HG02840 (cell line): ENCODE data around the gene ACCSL.
A peak's percentile ranks its signal among the peaks of the same experiment; 100 is the strongest.

Source experiments
- ATAC-seq: cut with Tn5 transposase; IDR thresholded peaks from one replicate; pipeline ENCODE4 v1.9.1; 2021; ENCODE audit warnings: mild to moderate bottlenecking, moderate library complexity, moderate number of reproducible peaks; ENCODE audit not compliant: unreplicated experiment, low FRiP score

Gene ACCSL

GRCh38 chr11:44094260-44094868 is 46.6 kb downstream of the ACCSL start:
- ATAC-seq: no peak

- peak; percentile 94 for ATAC-seq
Measured at GRCh38 chr11:44095506-44096359, 48.0 kb downstream of the ACCSL start, which contains the start of gene EXT2. TSS of gene EXT2 (plus strand) at chr11:44095678. CDS start at chr11:44107713, 12,035 bp downstream.

- no peak for ATAC-seq
Measured at GRCh38 chr11:44096360-44097185, 48.8 kb downstream of the ACCSL start.

GRCh38 chr11:44097821-44098220 is 50.0 kb downstream of the ACCSL start:
- no peak for ATAC-seq

GRCh38 chr11:44101098-44101497 is 53.3 kb downstream of the ACCSL start:
- ATAC-seq: no peak

GRCh38 chr11:44104481-44105294 is 56.9 kb downstream of the ACCSL start:
- ATAC-seq: no peak

GRCh38 chr11:44108260-44108659 is 60.5 kb downstream of the ACCSL start:
- no peak for ATAC-seq
